K562 (cell line): Measurements from ENCODE around the gene KIF12. TPM values are rescaled to one million over a fixed set of nuclear protein-coding genes. Genes with fewer than 3 reads are reported as not detected.

Source experiments
- ATAC-seq: fragments of 200-7000 bp; cut with Tn5 transposase; 3 replicates; pipeline ENCODE4 v1.9.1; 2020; ENCODE audit warnings: moderate library complexity
- BruUV-seq: library from RNA; stranded (reverse); fragments of 400-500 nt; replicated peaks from 2 replicates; lab custom pipeline; 2021; lab: Mats Ljungman, UMichigan
- CTCF ChIA-PET: fragments of 300-600 bp; formaldehyde crosslinking; extraction: SDS; loops from one replicate; lab custom pipeline; 2021; ENCODE audit warnings: low intra/inter-chr PET ratio; lab: Yijun Ruan, JAX
- POLR2A ChIA-PET: fragments of 300-600, 350-650 bp; sonication (Branson Sonifier 250); formaldehyde crosslinking; extraction: SDS; loops from one replicate; lab custom pipeline; 2021; ENCODE audit warnings: antibody characterized with exemption, inconsistent platforms; lab: Yijun Ruan, JAX
- DNase-seq, 4 experiments: peaks; one replicate each; pipeline versions ENCODE4 v3.0.0 to v3.0.0-alpha.2; 2011 to 2018; ENCODE audit warnings: low spot score in 3 of 4, mixed read lengths in 3 of 4; ENCODE audit errors: extremely low read depth in 1 of 4
- FAIRE-seq: peaks from 2 replicates; lab custom pipeline; 2011; peaks lifted over from hg19 to GRCh38; lab: Jason Lieb, UNC
- H2AFZ ChIP-seq: 2 replicates; pipeline ENCODE4 v1.6.0; 2011; ENCODE audit warnings: low read depth, low read length, control low read depth, inconsistent platforms
- H3K27ac ChIP-seq: fragments of 200-600 bp; 3 replicates; pipeline ENCODE4 v1.8.0; 2011; ENCODE audit warnings: low read depth, mild to moderate bottlenecking, control low read depth, inconsistent platforms, low read length, moderate library complexity, mixed read lengths; ENCODE audit errors: extremely low read depth
- H3K27me3 ChIP-seq, 2 experiments: fragments of 300-600 bp in 1 of 2; 2 replicates in 1 of 2; 3 replicates in 1 of 2; pipeline versions ENCODE4 v1.6.0 to v1.8.0; 2011; ENCODE audit warnings: inconsistent platforms in 2 of 2, low read length in 2 of 2, mild to moderate bottlenecking in 1 of 2, mixed read lengths in 1 of 2, moderate library complexity in 1 of 2; ENCODE audit not compliant: control insufficient read depth in 2 of 2, insufficient read depth in 2 of 2
- H3K36me3 ChIP-seq: fragments of 300-600 bp; 3 replicates; pipeline ENCODE4 v1.8.0; 2011; ENCODE audit warnings: mild to moderate bottlenecking, low read length, inconsistent platforms; ENCODE audit not compliant: control insufficient read depth, insufficient read depth
- H3K4me1 ChIP-seq, 2 experiments: fragments of 200-600 bp in 1 of 2; replicated peaks in 1 of 2; 2 replicates in 1 of 2; 3 replicates in 1 of 2; pipeline versions ENCODE4 v1.5.1 to v1.8.0; 2011; ENCODE audit warnings: inconsistent platforms in 2 of 2, low read length in 2 of 2, mild to moderate bottlenecking in 1 of 2, mixed read lengths in 1 of 2, moderate library complexity in 1 of 2; ENCODE audit not compliant: control insufficient read depth in 2 of 2, insufficient read depth in 2 of 2
- H3K4me2 ChIP-seq: 2 replicates; pipeline ENCODE4 v1.6.1; 2011; ENCODE audit warnings: low read length, control low read depth, inconsistent platforms, mixed read lengths; ENCODE audit not compliant: insufficient read depth
- H3K4me3 ChIP-seq: fragments of 200-600 bp; sonication (generic), shearing (Covaris generic); 2 replicates; pipeline ENCODE4 v1.5.1; 2016; ENCODE audit warnings: control low read depth, inconsistent platforms
- H3K79me2 ChIP-seq: fragments of 200-600 bp; 3 replicates; pipeline ENCODE4 v1.8.0; 2011; ENCODE audit warnings: low read length, inconsistent platforms; ENCODE audit not compliant: control insufficient read depth, insufficient read depth
- H3K9ac ChIP-seq, 2 experiments: 2 replicates each; pipeline versions ENCODE4 v1.6.0 to v1.6.1; 2011; ENCODE audit warnings: low read depth in 2 of 2, low read length in 2 of 2, control low read depth in 1 of 2, inconsistent platforms in 1 of 2, mild to moderate bottlenecking in 1 of 2, mixed read lengths in 1 of 2; ENCODE audit not compliant: insufficient read depth in 1 of 2
- H3K9me1 ChIP-seq: one replicate; pipeline ENCODE4 v1.6.0; 2011; ENCODE audit warnings: inconsistent platforms, mild to moderate bottlenecking, low read length, moderate library complexity; ENCODE audit not compliant: control insufficient read depth, insufficient read depth
- H3K9me3 ChIP-seq: replicated peaks from 2 replicates; pipeline ENCODE4 v1.5.1; 2011; ENCODE audit warnings: low read depth, low read length, inconsistent platforms; ENCODE audit not compliant: control insufficient read depth, insufficient read depth
- H4K20me1 ChIP-seq: replicated peaks from 2 replicates; pipeline ENCODE4 v1.6.1; 2011; ENCODE audit warnings: low read length, inconsistent platforms, mixed read lengths; ENCODE audit not compliant: control insufficient read depth, insufficient read depth
- IRF2 ChIP-seq: sonication (generic); formaldehyde crosslinking; IDR thresholded peaks from 2 replicates; pipeline ENCODE4 v1.8.1; 2022; ENCODE audit warnings: mild to moderate bottlenecking, missing genetic modification reagents
- NR2C2 ChIP-seq, 2 experiments: fragments of 200-800 bp in 1 of 2; sonication (Bioruptor generic) in 1 of 2; sonication (generic) in 1 of 2; formaldehyde crosslinking in 1 of 2; IDR thresholded peaks; 2 replicates each; pipeline versions ENCODE4 v1.6.1 to v1.8.0; 2016 to 2022; ENCODE audit warnings: mild to moderate bottlenecking in 1 of 2, missing compliant biosample characterization in 1 of 2, missing genetic modification characterization in 1 of 2, missing genetic modification reagents in 1 of 2
- RAD51 ChIP-seq: fragments of 450-650 bp; IDR thresholded peaks from 2 replicates; pipeline ENCODE4 v1.7.1; 2016; ENCODE audit warnings: low read depth, mild to moderate bottlenecking, borderline replicate concordance
- RCOR1 ChIP-seq, 2 experiments: IDR thresholded peaks; 2 replicates each; pipeline ENCODE4 v1.6.1; 2012; ENCODE audit warnings: low read depth in 2 of 2, low read length in 2 of 2, borderline replicate concordance in 1 of 2, improper control_type of control experiment in 1 of 2
- SREBF2 ChIP-seq: sonication (generic); formaldehyde crosslinking; IDR thresholded peaks from 2 replicates; pipeline ENCODE4 v1.4.0; 2020; ENCODE audit warnings: mild to moderate bottlenecking, missing genetic modification reagents
- XRCC4 ChIP-seq: IDR thresholded peaks from one replicate; pipeline ENCODE4 v1.6.1; 2011; ENCODE audit not compliant: insufficient read depth, insufficient read length; ENCODE audit errors: extremely low read depth
- ZNF589 ChIP-seq: fragments of 200-800 bp; sonication (Bioruptor generic); IDR thresholded peaks from 2 replicates; pipeline ENCODE4 v1.6.1; 2016; ENCODE audit warnings: low read depth, missing genetic modification characterization, missing compliant biosample characterization
- WGBS: fragments of 100-300 bp; shearing (Covaris generic); methylation state at CpG from one replicate; pipeline ENCODE4 v1.1.6; 2016; ENCODE audit warnings: low coverage, mixed read lengths; ENCODE audit not compliant: insufficient coverage; ENCODE audit errors: missing lambda C conversion rate; 5-methylcytosine and 5-hydroxymethylcytosine counted together
- in situ Hi-C: fragments of 300-500 bp; cut with MboI; formaldehyde crosslinking; loops from 4 replicates; pipeline ENCODE4 v1.15.0; 2018; ENCODE audit warnings: inconsistent platforms, mixed read lengths
- intact Hi-C: fragments of 100-400 bp; cut with micrococcal nuclease; formaldehyde crosslinking; loops from 2 replicates; pipeline ENCODE4 v1.14.2; 2022
- polyA plus RNA-seq, 8 experiments: library from polyadenylated mRNA; depleted of rRNA in 4 of 8; stranded (reverse) in 5 of 8; unstranded in 3 of 8; fragments of >200 nt; fragmentation: Nextera tagmentation in 2 of 8; fragmentation: Illumina TruSeq in 1 of 8; extraction: Ambion mirVana in 2 of 8; extraction: Trizol in 1 of 8; gene quantifications; 2 replicates each; pipeline versions ENCODE4 v1.2.1 to v1.2.3, GENCODE V29; 2011 to 2014; ENCODE audit warnings: inconsistent platforms in 1 of 8, missing spikeins in 1 of 8
- total RNA-seq, 7 experiments: library from RNA; depleted of rRNA in 6 of 7; stranded (reverse); fragments of >200 nt in 6 of 7; fragmentation: Illumina TruSeq in 2 of 7; extraction: Trizol in 2 of 7; gene quantifications; 2 replicates each; pipeline versions ENCODE4 v1.2.1 to v1.2.3, GENCODE V29; 2011 to 2021; ENCODE audit warnings: low replicate concordance in 1 of 7

KIF12 gene
- total and polyA plus RNA-seq, 9 of the 15 experiments (the other 6 are each of a cell fraction or from before 2014, with no cell fraction given), result not detected

DNA sequence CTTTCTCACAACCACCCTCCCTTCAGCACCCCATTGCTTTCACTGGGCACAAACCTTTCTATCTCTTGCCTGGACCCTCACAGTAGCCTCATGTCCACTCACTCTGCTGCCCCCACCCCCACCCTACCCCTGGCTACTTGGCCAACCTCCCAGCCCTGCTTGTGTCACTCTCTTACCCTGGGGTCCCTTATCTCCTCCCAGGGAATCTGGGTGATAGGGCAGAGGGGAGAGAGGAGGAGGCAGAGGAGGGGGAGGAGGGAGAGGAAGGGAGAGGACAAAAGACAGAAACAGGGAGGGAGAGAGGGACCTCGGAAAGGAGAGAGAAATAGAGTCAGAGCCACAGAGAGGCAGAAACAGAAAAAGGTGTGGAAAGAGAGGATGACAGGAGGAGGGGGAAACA lies 25.0 kb upstream of the KIF12 start (continued):
- TF ChIP-seq IRF2 (CRISPR knock-in tag) (no peak), RCOR1 (IDR thresholded peaks at IDR 0.05; ENCODE audit: borderline replicate concordance in 1 of 2, low read depth in 2 of 2, low read length in 2 of 2) (no peak), SREBF2 (CRISPR knock-in tag) (no peak)

DNA sequence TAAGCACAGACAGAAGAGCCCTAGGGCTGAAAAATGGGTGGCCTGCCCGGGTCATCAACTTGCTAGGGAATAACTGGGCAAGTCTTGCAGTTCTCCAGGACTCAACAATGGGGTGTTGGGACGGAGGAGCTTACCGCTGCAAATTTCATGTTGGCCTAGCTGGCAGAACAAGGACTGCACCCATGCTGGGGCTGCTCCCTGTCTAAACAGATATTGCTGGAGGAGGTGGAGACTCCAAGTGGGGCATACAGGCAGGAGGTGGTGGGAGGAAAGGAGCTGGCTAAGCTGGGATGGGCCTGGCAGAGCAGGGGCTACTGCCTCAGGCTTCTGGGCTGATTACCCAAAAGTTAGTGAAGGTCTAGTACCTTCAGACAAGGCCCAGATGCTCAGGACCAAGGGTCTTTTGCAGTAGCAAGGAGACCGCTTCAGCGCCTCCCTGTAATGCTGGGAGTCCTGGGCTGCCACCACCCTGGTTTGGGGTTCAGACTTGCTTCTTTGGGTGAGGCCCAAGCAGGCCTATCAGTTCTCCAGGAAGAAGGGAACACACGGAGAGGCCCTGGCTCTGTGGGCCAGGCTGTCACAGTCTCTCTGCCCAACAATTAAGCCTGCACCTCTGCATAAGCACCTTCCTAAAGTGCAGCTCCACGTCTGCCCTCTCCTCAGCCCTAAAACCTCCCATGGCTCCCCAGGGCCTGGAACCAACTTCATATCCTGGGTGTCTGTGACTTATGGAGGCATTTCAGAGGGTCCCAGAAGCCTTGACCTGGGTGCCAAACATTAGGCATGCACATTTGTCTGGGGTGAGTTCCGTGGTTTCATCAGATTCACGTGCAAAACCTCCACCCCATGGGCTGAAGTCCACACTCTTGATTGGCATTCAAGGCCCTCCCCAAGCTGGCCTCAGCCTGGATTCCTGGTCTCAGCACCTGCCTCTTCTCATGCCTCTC lies 24.2 kb upstream of the KIF12 start:
- H3K9ac ChIP-seq, result no peak overlapping the region; a peak in 1 of 4 replicates
- WGBS, result 2% methylated on average over 9 of the region's 9 CpGs
- H3K4me2 ChIP-seq, result no peak overlapping the region
- H3K27me3 ChIP-seq, result peaks cover 4 to 31% of the 10 kb centered on the region in 2 experiments; a peak in 4 of 5 replicates
- in situ Hi-C loops, result no loop called here
- H4K20me1 ChIP-seq, result no peaks in the 10 kb centered on the region
- no peaks in the 10 kb centered on the region for H3K79me2 ChIP-seq
- no peak overlapping the region for H2AFZ ChIP-seq
- no peaks in the 10 kb centered on the region for H3K4me1 ChIP-seq
- H3K4me3 ChIP-seq, result no peak overlapping the region
- no TSS peak for BruUV-seq
- H3K36me3 ChIP-seq, result no peaks in the 10 kb centered on the region
- ChIA-PET CTCF (no interaction called here), POLR2A (interaction anchor here (0.6 kb wide), 2 partner anchors 211 to 286 kb away, joined by 3 to 4 read pairs; no protein-coding TSS in a partner anchor)
- no peak overlapping the region for H3K27ac ChIP-seq
- TF ChIP-seq ZNF589 (CRISPR knock-in tag) (no peak), RAD51 (no peak), XRCC4 (no peak), NR2C2 (CRISPR knock-in tag; IDR thresholded peaks at IDR 0.05) (no peak), NR2C2 (tag; IDR thresholded peaks at IDR 0.05) (no peak)
- no peaks in the 10 kb centered on the region for H3K9me1 ChIP-seq
- no peaks in the 10 kb centered on the region for H3K9me3 ChIP-seq
- ATAC-seq, result no peak
- no peak for FAIRE-seq
- no peak for DNase-seq
- intact Hi-C loops, result no loop called here
